ENCODE results near the gene HS3ST6.

HS3ST6 gene

DNA sequence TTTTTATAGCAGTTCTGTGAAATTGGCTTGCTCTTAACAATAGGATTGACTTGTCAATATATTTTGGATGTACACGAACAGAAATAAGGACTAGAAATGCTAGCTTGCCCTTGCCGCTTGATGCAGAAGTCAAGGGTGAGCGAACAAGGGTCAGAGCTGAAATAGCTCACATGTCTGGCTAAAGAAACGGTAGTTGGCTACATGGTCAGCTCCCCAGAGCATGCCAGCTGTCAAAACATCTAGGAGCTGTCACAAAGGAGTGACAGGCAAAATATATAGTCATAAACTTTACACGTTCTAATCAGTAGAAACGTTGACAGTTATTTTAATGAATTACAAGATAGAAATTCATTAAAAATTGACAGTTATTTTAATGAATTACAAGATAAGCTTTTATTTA, 43.4 kb downstream of the HS3ST6 start:
- no peak for DNase-seq

DNA sequence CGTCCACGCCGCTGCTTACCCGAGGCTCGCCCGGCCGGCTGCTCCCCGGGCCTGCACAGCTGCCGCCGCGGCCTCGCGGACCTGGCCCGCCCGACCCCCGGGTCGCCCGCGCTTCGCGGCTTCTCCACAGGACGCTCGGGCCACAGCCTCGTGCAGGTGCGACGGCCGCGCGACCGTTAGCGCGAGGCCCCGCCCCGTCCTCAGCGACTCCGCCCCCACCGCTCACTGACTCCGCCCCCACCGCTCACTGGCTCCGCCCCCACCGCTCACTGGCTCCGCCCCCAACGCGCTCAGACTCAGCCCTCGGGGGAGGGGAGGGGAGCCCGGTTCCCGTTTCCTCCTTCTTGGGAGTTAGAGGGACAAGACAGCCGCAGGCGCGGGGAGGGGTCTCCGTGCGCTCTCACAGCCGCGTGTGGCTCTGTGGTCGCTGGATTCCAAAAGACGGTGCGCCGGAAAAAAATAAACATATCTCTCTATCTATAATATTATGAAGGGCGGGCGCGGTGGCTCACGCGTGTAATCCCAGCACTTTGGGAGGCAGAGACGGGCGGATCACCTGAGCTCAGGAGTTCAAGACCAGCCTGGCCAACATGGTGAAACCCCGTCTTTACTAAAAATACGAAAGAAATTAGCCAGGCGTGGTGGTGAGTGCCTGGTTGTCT, 46.1 kb downstream of the HS3ST6 start, which contains the start of gene MEIOB:
TSS of gene MEIOB (minus strand) at position 191 of the 662 bp plus-strand sequence. CDS start 3,989 bp downstream, outside the sequence.
- no peak for DNase-seq

DNA sequence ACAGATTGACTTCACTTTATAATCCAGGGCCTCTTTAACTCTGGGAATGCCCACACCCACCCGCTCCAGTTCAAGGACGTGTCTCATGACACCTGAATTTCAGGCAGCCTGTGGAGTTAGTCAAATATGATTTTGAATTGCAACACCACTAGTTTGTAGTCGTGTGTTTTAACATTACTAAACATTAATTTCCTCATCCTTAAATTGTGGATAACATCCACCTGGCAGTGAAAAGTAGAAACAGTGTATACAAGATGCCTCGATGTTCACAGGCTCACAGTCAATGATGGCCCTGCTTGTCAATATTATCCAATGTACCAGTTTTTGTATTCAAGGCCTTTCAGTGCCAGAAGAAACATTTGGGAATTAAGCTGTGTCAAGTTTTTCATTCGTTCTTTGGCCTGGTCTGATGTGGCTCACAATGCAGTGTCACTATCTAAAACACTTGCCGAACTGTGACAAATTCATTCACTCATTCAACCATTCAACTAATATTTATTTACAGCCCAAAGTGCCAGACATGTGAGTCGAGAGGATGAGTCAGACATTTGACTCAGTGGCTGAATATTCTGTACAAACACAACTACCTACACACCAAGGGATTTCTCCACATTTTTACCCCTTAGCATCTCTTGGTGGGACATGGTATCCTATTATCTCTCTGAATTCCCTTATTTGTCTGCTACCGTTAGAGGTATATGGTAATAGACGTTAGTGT, 47.7 kb downstream of the HS3ST6 start:
- no peak for DNase-seq

DNA sequence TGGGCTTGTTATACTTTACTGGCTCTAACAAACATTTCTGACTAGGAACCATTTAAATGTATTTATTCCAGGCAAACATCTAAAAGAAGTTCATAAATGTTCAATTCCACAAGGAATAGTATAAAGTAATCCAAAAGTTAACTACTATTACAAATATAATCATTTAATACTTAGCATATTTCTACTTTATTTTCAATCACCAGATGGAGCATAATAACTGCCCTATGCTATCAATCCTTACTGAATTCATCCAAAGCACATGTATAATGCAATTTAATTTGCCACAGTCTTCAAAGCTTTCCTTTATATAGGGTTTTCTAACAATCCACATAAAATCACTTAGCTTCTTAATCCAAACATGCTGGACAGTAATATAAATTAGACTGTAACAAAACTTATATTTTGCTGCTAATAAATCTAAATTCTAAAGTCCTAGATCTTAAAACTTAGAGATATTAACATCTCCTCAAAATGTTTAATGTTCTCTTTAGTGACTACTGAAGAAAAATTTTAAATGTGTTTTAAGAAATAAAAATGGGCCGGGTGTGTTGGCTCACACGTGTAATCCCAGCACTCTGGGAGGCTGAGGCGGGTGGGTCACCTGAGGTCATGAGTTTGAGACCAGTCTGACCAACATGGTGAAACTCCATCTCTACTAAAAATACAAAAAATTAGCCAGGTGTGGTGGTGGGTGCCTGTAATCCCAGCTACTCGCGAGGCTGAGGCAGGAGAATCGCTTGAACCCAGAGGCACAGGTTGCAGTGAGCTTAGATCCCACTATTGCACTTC, 52.1 kb downstream of the HS3ST6 start:
- no peak for DNase-seq

DNA sequence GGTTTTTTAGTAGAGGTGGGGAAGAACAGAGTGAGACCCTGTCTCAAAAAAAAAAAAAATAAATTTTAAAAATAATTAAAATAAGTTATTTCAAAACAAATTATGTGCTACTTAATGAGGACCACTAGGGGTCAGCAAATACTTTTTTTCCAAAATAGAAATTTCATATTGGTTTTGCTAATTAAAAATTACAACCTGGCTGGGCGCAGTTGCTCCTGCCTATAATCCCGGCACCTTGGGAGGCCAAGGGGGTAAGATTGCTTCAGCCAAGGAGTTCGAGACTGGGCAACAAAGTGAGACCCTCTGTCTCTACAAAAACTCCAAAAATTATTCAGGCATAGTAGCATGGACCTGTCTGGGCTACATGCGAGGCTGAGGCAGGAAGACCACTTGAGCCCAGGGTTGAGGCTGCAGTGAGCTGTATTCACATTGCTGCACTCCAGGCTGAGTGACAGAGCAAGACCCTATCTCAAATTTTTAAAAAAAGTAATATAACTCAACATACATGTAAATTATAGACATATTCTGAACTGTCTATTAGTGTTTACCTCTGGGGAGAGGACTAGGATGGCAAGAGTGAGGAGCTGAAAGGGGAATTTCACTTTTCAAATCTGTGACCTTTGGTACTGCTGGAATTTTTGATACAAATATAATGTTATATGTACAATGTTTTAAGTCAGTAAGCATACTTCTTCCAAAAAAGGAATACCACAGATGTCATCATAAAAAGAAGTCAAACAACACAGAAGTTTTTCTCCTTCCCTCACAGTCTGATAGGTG, 54.3 kb downstream of the HS3ST6 start:
- DNase-seq: peak; percentile 17

DNA sequence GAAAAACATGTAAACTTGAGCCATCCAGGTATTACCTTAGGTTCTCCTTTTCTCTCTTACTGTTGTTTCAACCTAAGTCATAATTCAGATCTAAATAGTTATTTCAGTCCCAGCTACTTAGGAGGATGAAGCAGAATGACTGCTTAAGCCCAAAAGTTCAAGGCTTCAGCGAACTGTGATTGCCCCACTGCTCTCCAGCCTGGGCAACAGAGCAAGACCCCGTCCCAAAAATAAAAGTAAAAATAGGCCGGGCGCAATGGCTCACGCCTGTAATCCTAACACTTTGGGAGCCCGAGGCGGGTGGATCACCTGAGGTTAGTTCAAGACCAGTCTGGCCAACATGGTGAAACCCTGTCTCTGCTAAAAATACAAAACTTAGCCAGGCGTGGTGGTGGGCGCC, 55.8 kb downstream of the HS3ST6 start:
- DNase-seq: no peak

DNA sequence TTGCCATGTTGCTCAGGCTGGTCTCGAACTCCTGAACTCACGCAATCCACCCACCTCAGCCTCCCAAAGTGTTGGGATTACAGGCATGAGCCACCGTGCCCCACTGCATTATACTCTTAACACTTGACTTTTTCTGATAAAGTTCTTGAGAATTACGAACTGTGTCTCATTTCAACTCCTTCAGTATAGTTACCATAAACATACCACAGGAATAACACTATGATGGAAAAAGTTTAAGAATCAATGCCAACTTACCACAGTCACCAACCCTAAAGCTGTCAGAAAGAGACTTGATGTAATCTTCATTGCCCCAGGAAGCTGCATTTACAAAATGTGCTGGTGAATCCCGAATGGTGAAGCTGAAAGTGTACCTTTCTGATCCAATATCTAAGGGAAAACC, 56.5 kb downstream of the HS3ST6 start:
- no peak for DNase-seq

Measured in NCI-H1105 treated with DMSO at 0.1 percent for 48 hours (cell line).